Pancreas (tissue), 10 donors: ENCODE results near the gene TSHZ2. TPM values are rescaled to one million over a fixed set of nuclear protein-coding genes. Genes with fewer than 3 reads are reported as not detected.
"Not testable (repeated sequence)": the region's sequence is repeated elsewhere in the genome, so short reads cannot be mapped to it uniquely, and the experiment has no call there.

Experiments used
- ATAC-seq, 4 donors: fragments of 200-7000 bp; cut with Tn5 transposase; one replicate each; pipeline versions ENCODE4 v1.8.0 to v1.9.1; 2020; ENCODE audit warnings: mild to moderate bottlenecking in 4 of 4, moderate library complexity in 4 of 4
- DNase-seq, 6 donors: peaks; one replicate each; pipeline ENCODE4 v3.0.0-alpha.2; 2020
- FAIRE-seq: peaks from 2 replicates; lab custom pipeline; 2012; peaks lifted over from hg19 to GRCh38; lab: Jason Lieb, UNC
- H3K27ac ChIP-seq, 4 donors: fragments of 200-600 bp; sonication (generic); 1 replicate in 3 of 4; 2 replicates in 1 of 4; pipeline versions ENCODE4 v1.5.0 to v1.8.0; 2020
- H3K27me3 ChIP-seq, 4 donors: fragments of 200-600 bp; one replicate each; pipeline ENCODE4 v1.8.0; 2021
- H3K36me3 ChIP-seq, 3 donors: fragments of 200-600 bp; sonication (generic) in 1 of 3; one replicate each; pipeline versions ENCODE4 v1.5.0 to v1.8.0; 2020 to 2021
- H3K4me1 ChIP-seq, 3 donors: fragments of 200-600 bp; one replicate each; pipeline ENCODE4 v1.8.0; 2021
- H3K4me3 ChIP-seq, 4 donors: fragments of 200-600 bp; sonication (generic) in 2 of 4; one replicate each; pipeline versions ENCODE4 v1.5.0 to v1.8.0; 2020 to 2021
- H3K9me3 ChIP-seq, 4 donors: fragments of 200-600 bp; one replicate each; pipeline ENCODE4 v1.8.0; 2021
- CTCF ChIP-seq, 4 donors: fragments of 200-600 bp; sonication (generic) in 3 of 4; IDR thresholded peaks; one replicate each; pipeline versions ENCODE4 v1.5.0 to v1.8.0; 2021; ENCODE audit warnings: antibody characterized with exemption in 4 of 4
- WGBS, 2 donors: extraction: QIAGEN DNeasy Blood & Tissue Kit; methylation state at CpG; one replicate each; pipeline ENCODE4 v1.1.7; 2013; 5-methylcytosine and 5-hydroxymethylcytosine counted together
- intact Hi-C, 3 donors: fragments of 100-400 bp; cut with DNase I; formaldehyde crosslinking; loops; one replicate each; pipeline versions ENCODE4 v1.11.1 to v1.14.2; 2022
- polyA plus RNA-seq, 2 donors: library from polyadenylated mRNA; stranded (reverse); fragments of 200-250 nt; gene quantifications; one replicate each; pipeline ENCODE4 v1.2.3, GENCODE V29; 2013
- total RNA-seq, 6 donors: library from RNA; stranded (reverse); fragmentation: NEBNext Ultra II Directional in 4 of 6; extraction: Animal tissue kit (Norgen Biotek cat#: 25700) in 4 of 6; gene quantifications; one replicate each; pipeline versions ENCODE4 v1.2.1 to v1.2.4, GENCODE V29; 2021 to 2023
- donor health status: healthy with polysubstance abuse.
- donor health status: DM: no; HTN: no; CAD: no; lungs with moderate emphysema.
- donor health status: DM: no; HTN: no; CAD: no.
- donor health status: control.
- donor health status: control.
- donor health status: Bipolar disorder and iron deficiency.
- donor health status: DM: yes; HTN: yes; CAD: no.
- donor health status: DM: no; HTN: no; CAD: no.
- donor health status: DM: no; HTN: no; CAD: no.
- donor health status: DM: yes; HTN: yes; CAD: no.

TSHZ2 gene
- total and polyA plus RNA-seq, 8 donors: 2.2 to 23.5 (median 4.5) TPM

GRCh38 chr20:53023732-53024520, 51.8 kb downstream of the TSHZ2 start:
- Histone ChIP-seq H3K4me3 (no peak overlapping the region), H3K27ac (peak overlapping the region in 1 of 4 donors; percentile 10), H3K4me1 (no peaks in the 10 kb centered on the region), H3K9me3 (no peaks in the 10 kb centered on the region), H3K27me3 (no peaks in the 10 kb centered on the region), H3K36me3 (no peaks in the 10 kb centered on the region)
- DNase-seq: no peak
- FAIRE-seq: no peak
- WGBS, 2 donors: 29 to 37% methylated on average over 5 of the region's 5 CpGs
- no peak for TF ChIP-seq CTCF (IDR thresholded peaks at IDR 0.05)
- peak in 3 of 4 donors; percentile 38 to 51 (median 41) for ATAC-seq
- intact Hi-C loops: no loop called here

GRCh38 chr20:53024653-53025052, 52.5 kb downstream of the TSHZ2 start:
- H3K27ac ChIP-seq, H3K9me3 ChIP-seq, DNase-seq, H3K27me3 ChIP-seq, intact Hi-C loops, H3K36me3 ChIP-seq, FAIRE-seq, H3K4me3 ChIP-seq, H3K4me1 ChIP-seq, ATAC-seq: not testable (repeated sequence)
- WGBS, 2 donors: 80 to 90% methylated on average over 5 of the region's 5 CpGs

- H3K27ac ChIP-seq: no peak overlapping the region
Measured at GRCh38 chr20:53027089-53027488, 54.9 kb downstream of the TSHZ2 start.

GRCh38 chr20:53028337-53029007, 56.3 kb downstream of the TSHZ2 start:
- Histone ChIP-seq H3K27me3 (no peaks in the 10 kb centered on the region), H3K4me3 (no peak overlapping the region), H3K9me3 (no peaks in the 10 kb centered on the region), H3K27ac (no peak overlapping the region), H3K36me3 (no peaks in the 10 kb centered on the region), H3K4me1 (no peaks in the 10 kb centered on the region)
- WGBS, 2 donors: 78 to 94% methylated on average over 6 of the region's 6 CpGs
- no peak for TF ChIP-seq CTCF (IDR thresholded peaks at IDR 0.05)
- no peak for ATAC-seq
- no peak for FAIRE-seq
- no peak for DNase-seq
- intact Hi-C loops: no loop called here

More at GRCh38 chr20:53027089-53027488, 54.9 kb downstream of the TSHZ2 start:
- no peak for DNase-seq
- H3K4me3 ChIP-seq: no peak overlapping the region
- no peak for ATAC-seq
- intact Hi-C loops: no loop called here
- no peaks in the 10 kb centered on the region for H3K9me3 ChIP-seq
- no peaks in the 10 kb centered on the region for H3K4me1 ChIP-seq
- FAIRE-seq: no peak
- no peak for TF ChIP-seq CTCF (IDR thresholded peaks at IDR 0.05)
- H3K27me3 ChIP-seq: no peaks in the 10 kb centered on the region
- H3K36me3 ChIP-seq: no peaks in the 10 kb centered on the region

- no peak for FAIRE-seq
- TF ChIP-seq CTCF (IDR thresholded peaks at IDR 0.05): no peak
- 54 to 82% methylated on average over 3 of the region's 3 CpGs for WGBS, 2 donors
Measured at GRCh38 chr20:53030061-53030460, 57.9 kb downstream of the TSHZ2 start.

More at GRCh38 chr20:53030061-53030460, 57.9 kb downstream of the TSHZ2 start:
- intact Hi-C loops: no loop called here
- no peaks in the 10 kb centered on the region for H3K36me3 ChIP-seq
- DNase-seq: no peak
- no peak overlapping the region for H3K27ac ChIP-seq
- H3K27me3 ChIP-seq: no peaks in the 10 kb centered on the region
- H3K4me3 ChIP-seq: no peak overlapping the region
- ATAC-seq: no peak
- no peaks in the 10 kb centered on the region for H3K4me1 ChIP-seq
- no peaks in the 10 kb centered on the region for H3K9me3 ChIP-seq
